Adrenal gland (tissue), 12 donors: ENCODE measurements around the gene ARMH3. TPM values are rescaled to one million over a fixed set of nuclear protein-coding genes. Genes with fewer than 3 reads are reported as not detected.

Source experiments
- DNase-seq, 7 donors: peaks; one replicate each; pipeline ENCODE4 v3.0.0-alpha.2; 2019 to 2020
- H3K27ac ChIP-seq, 5 donors: fragments of 200-600 bp; sonication (generic) in 4 of 5; 1 replicate in 3 of 5; 2 replicates in 2 of 5; pipeline versions ENCODE4 v1.5.1 to v1.8.0; 2016 to 2020; ENCODE audit warnings: mild to moderate bottlenecking in 1 of 5
- H3K27me3 ChIP-seq: fragments of 200-600 bp; 2 replicates; pipeline ENCODE4 v1.8.0; 2021
- H3K36me3 ChIP-seq, 2 donors: fragments of 200-600 bp; replicated peaks in 1 of 2; 1 replicate in 1 of 2; 2 replicates in 1 of 2; pipeline versions ENCODE4 v1.5.1 to v1.8.0; 2018 to 2022
- H3K4me1 ChIP-seq, 2 donors: fragments of 200-600 bp; replicated peaks in 1 of 2; 1 replicate in 1 of 2; 2 replicates in 1 of 2; pipeline versions ENCODE4 v1.5.1 to v1.8.0; 2018 to 2021
- H3K4me3 ChIP-seq, 4 donors: fragments of 200-600 bp; sonication (generic) in 3 of 4; one replicate each; pipeline ENCODE4 v1.5.1; 2016 to 2018
- H3K9me3 ChIP-seq, 3 donors: fragments of 200-600 bp; sonication (generic) in 1 of 3; replicated peaks in 1 of 3; 1 replicate in 2 of 3; 2 replicates in 1 of 3; pipeline versions ENCODE4 v1.5.1 to v1.8.0; 2016 to 2021
- POLR2A ChIP-seq, 2 donors: fragments of 450-650 bp; IDR thresholded peaks; one replicate each; pipeline ENCODE4 v1.6.1; 2017; ENCODE audit warnings: antibody characterized with exemption in 2 of 2, mild to moderate bottlenecking in 2 of 2, moderate library complexity in 1 of 2
- WGBS, 4 donors: extraction: QIAGEN DNeasy Blood & Tissue Kit in 2 of 4; methylation state at CpG; one replicate each; pipeline versions ENCODE4 v1.1.5 to v1.1.7; 2013 to 2017; 5-methylcytosine and 5-hydroxymethylcytosine counted together
- intact Hi-C, 2 donors: fragments of 100-400 bp; cut with DNase I; formaldehyde crosslinking; loops; one replicate each; pipeline versions ENCODE4 v1.14.1 to v1.15.0; 2022 to 2023
- polyA plus RNA-seq, 3 donors: library from polyadenylated mRNA; stranded (reverse); fragments of 200-250 nt in 2 of 3; fragments of 350-450 nt in 1 of 3; fragmentation: Illumina TruSeq in 1 of 3; extraction: RNeasy Lipid Tissue Mini Kit (QIAGEN cat#74804) in 1 of 3; gene quantifications; one replicate each; pipeline ENCODE4 v1.2.3, GENCODE V29; 2013 to 2014
- total RNA-seq, 9 donors: library from RNA; depleted of rRNA in 4 of 9; stranded (reverse); fragments of >200 nt in 4 of 9; fragments of 120-200 nt in 1 of 9; fragmentation: NEBNext Ultra II Directional in 1 of 9; extraction: Animal tissue kit (Norgen Biotek cat#: 25700) in 1 of 9; gene quantifications; one replicate each; pipeline versions ENCODE4 v1.1.0 to v1.2.4, GENCODE V29; 2013 to 2023
- TF ChIP-seq, protein P1 (sequence below), 6 experiments: fragments of 450-650 bp in 4 of 6; fragments of 200-600 bp in 2 of 6; sonication (generic) in 1 of 6; IDR thresholded peaks; 1 replicate in 5 of 6; 2 replicates in 1 of 6; pipeline versions ENCODE4 v1.5.1 to v1.8.0; 2016 to 2021; ENCODE audit warnings: antibody characterized with exemption in 6 of 6, mild to moderate bottlenecking in 2 of 6, moderate library complexity in 1 of 6
- donor health status: healthy with polysubstance abuse.
- donor health status: Bipolar disorder and iron deficiency.
- donor health status: DM: yes; HTN: yes; CAD: no.
- donor health status: DM: no; HTN: no; CAD: no.
- donor health status: DM: no; HTN: no; CAD: no.
- donor health status: DM: yes; HTN: yes; CAD: no.

ARMH3 gene
- total and polyA plus RNA-seq, 12 donors = 12.6 to 29.7 (median 17.4) TPM

DNA sequence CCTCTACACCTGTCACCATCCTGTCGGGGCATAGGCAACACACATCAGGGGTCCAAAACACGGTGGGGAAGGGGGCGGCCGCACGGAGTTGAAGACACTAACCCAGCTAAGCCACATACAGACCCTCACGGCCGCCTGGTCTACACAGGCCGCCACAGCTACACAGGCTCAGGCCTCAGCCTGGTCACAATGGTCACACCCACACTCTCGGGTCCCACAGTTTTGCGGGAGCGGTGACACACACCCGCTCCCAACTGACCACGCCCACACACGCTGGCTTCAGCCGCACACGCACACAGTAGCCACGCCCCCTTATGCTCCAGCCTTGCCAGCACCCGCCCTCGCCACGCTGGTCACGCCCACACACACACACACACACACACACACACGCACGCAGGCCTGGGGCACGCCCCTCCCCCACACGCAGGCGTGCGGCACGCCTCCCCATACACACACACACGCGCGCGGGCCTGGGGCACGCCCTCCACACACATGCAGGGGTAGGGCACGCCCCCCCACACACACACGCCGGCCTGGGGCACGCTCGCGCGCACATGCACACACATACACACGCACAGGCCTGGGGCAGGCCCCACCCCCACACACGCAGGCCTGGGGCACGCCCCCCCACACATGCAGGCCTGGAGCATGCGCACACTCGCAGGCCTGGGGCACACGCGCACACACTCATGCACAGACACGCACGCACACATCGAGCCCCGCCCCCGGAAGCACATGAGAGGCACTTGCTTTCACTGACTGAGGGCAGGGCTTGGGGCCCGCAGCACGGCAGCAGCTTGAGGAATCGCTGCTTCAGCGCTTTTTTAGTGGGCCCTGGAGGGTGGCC lies 225.4 kb downstream of the ARMH3 start:
- Histone ChIP-seq H3K27me3 (no peaks in the 10 kb centered on the region), H3K9me3 (no peaks in the 10 kb centered on the region), H3K4me3 (peak overlapping the region in 2 of 4 donors; percentile 37 to 66), H3K4me1 (peaks cover 14 to 17% of the 10 kb centered on the region in 2 donors), H3K27ac (peak overlapping the region; percentile 26 to 91 (median 49)), H3K36me3 (no peaks in the 10 kb centered on the region)
- TF ChIP-seq, protein P1, sequence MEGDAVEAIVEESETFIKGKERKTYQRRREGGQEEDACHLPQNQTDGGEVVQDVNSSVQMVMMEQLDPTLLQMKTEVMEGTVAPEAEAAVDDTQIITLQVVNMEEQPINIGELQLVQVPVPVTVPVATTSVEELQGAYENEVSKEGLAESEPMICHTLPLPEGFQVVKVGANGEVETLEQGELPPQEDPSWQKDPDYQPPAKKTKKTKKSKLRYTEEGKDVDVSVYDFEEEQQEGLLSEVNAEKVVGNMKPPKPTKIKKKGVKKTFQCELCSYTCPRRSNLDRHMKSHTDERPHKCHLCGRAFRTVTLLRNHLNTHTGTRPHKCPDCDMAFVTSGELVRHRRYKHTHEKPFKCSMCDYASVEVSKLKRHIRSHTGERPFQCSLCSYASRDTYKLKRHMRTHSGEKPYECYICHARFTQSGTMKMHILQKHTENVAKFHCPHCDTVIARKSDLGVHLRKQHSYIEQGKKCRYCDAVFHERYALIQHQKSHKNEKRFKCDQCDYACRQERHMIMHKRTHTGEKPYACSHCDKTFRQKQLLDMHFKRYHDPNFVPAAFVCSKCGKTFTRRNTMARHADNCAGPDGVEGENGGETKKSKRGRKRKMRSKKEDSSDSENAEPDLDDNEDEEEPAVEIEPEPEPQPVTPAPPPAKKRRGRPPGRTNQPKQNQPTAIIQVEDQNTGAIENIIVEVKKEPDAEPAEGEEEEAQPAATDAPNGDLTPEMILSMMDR (IDR thresholded peaks at IDR 0.05) = no peak
- TF ChIP-seq POLR2A (IDR thresholded peaks at IDR 0.05) = peak in 1 of 2 donors; percentile 58
- peak; percentile 95 to 97 (median 96) for DNase-seq
- intact Hi-C loops = loop anchor here in 1 of 2 donors (10.0 kb wide), 1 partner anchor 234 kb away; the partner anchor contains the start of gene HPS6
- WGBS, 4 donors = 0 to 13% (median 1%) methylated on average over 8 to 56 of the region's 56 CpGs

DNA sequence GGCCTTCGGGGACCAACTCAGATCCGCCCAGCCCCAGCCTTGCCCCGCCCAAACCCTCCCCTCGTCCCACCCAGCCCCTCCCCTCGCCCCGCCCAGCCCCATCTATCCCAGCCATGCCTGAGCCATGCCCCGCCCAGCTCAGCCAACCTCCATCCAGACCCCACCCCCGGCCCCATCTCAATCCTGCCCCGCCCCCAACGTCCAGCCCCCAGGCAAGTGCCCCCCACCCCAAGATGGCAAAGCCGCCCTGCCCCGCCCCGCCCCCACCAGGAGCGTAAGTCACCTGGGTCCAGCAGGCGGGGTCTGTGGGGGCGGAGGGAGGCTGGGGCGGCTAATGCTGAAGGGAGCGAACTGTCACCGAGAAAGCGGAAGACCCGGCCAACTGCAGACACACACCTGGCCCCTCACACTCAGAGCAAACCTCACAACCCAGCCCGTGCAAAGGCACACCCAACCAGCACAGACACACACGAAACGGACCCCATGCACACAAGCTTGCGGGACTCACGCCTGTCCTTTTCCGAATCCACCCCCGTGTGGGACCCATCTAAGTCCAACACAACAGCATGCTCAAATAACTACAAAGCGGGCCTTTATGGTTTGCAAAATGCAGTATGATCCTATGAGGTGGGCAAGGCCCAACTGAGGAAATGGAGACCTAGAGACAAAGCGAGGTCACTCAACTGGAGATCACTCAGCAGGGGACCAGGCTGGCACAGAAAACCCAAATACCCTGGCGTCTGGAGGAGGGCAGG lies 226.2 kb downstream of the ARMH3 start:
- H3K4me3 ChIP-seq = peak overlapping the region in 1 of 4 donors; percentile 66
- intact Hi-C loops = loop anchor here in 1 of 2 donors (10.0 kb wide), 1 partner anchor 235 kb away; the partner anchor contains the start of gene HPS6
- DNase-seq = peak; percentile 45 to 80 (median 71)

DNA sequence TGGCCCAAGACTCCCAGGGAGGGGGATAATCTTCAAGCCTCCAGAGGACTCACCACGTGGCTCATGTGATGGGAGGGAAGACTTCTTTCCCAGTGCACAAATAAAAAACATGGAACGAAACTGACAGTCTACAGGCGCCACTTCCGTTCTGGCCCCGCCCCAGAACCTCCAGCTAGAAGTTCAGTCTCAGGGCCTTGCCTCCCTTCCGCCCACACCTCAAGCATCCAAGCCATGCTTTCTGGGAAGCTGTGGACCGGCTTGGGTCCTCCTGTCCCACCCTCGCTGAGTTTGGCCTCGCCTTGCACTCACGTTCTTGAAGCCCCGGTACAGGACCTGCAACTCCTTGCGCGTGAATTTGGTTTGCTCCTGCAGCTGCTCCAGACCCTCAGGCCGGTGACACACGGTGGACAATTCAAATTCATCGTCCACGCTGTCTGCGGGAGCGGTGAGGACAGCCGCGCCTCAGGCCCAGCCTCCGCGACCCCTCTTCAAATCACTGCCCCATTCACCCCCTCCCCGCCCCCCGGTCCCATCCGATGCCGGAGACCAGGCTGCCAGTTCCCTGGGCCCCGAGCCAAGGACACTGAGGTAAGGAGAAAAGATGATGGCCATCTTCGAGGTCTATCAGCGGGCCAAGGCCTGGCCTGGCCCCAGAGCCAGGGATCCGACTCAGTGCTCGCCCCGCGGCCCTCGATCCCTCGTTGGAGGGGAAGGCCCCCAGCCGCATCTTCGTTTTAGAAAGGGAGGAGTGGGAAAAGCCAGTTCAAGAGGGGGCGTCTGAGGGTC lies 227.0 kb downstream of the ARMH3 start:
- intact Hi-C loops = no loop called here
- Histone ChIP-seq H3K27me3 (no peaks in the 10 kb centered on the region), H3K4me1 (peaks cover 14 to 17% of the 10 kb centered on the region in 2 donors), H3K36me3 (no peaks in the 10 kb centered on the region), H3K27ac (peak overlapping the region in 2 of 5 donors; percentile 56 to 72), H3K9me3 (no peaks in the 10 kb centered on the region), H3K4me3 (peak overlapping the region in 1 of 4 donors; percentile 66)
- DNase-seq = peak in 6 of 7 donors; percentile 38 to 67 (median 59)
- WGBS, 4 donors = 49 to 73% (median 58%) methylated on average over 20 to 39 of the region's 39 CpGs
- TF ChIP-seq, protein P1 (IDR thresholded peaks at IDR 0.05) = no peak
- no peak for TF ChIP-seq POLR2A (IDR thresholded peaks at IDR 0.05)

More for the DNA sequence above, 226.2 kb downstream of the ARMH3 start:
- TF ChIP-seq, protein P1 (IDR thresholded peaks at IDR 0.05) = no peak
- TF ChIP-seq POLR2A (IDR thresholded peaks at IDR 0.05) = no peak
- Histone ChIP-seq H3K36me3 (no peaks in the 10 kb centered on the region), H3K27me3 (no peaks in the 10 kb centered on the region), H3K4me1 (peaks cover 14 to 17% of the 10 kb centered on the region in 2 donors), H3K27ac (peak overlapping the region; percentile 26 to 91 (median 49)), H3K9me3 (no peaks in the 10 kb centered on the region)
- WGBS, 4 donors = 8 to 13% (median 11%) methylated on average over 7 to 31 of the region's 31 CpGs
